Measurements from ENCODE around the gene MAMDC4. TPM values are rescaled to one million over a fixed set of nuclear protein-coding genes. Genes with fewer than 3 reads are reported as not detected.
"Not testable (repeated sequence)": the region's sequence is repeated elsewhere in the genome, so short reads cannot be mapped to it uniquely, and the experiment has no call there.

MAMDC4 gene
- total RNA-seq, 1 experiment from 2014 or later = 6.7 TPM

- H3K36me3 Mint-ChIP-seq = peaks cover 41% of the 10 kb centered on the region
- peak overlapping the region; percentile 71 for H3K4me3 Mint-ChIP-seq
- ChIA-PET CTCF (interaction anchor here (1.0 kb wide), 1 partner anchor 170 kb away, joined by 4 read pairs; no protein-coding TSS in a partner anchor), POLR2A (interaction anchor here (2.4 kb wide), 1 partner anchor 18 kb away, joined by 14 read pairs; no protein-coding TSS in a partner anchor)
- peaks cover 11% of the 10 kb centered on the region for H3K27me3 Mint-ChIP-seq (ENCODE audit: low read depth)
- H3K27ac Mint-ChIP-seq = no peak overlapping the region
- H3K9me3 Mint-ChIP-seq = peaks cover 21% of the 10 kb centered on the region
- H3K4me1 Mint-ChIP-seq = peaks cover 4% of the 10 kb centered on the region
- peak; percentile 30 for ATAC-seq
- DNase-seq (ENCODE audit: low spot score) = no peak
- TF ChIP-seq AFF4 (CRISPR knock-in tag; IDR thresholded peaks at IDR 0.05; ENCODE audit: borderline replicate concordance) (no peak), CBFB (CRISPR knock-in tag; IDR thresholded peaks at IDR 0.05; ENCODE audit: low read depth) (no peak), ESRRA (CRISPR knock-in tag; IDR thresholded peaks at IDR 0.05; ENCODE audit: borderline replicate concordance) (no peak), ZNF512 (CRISPR knock-in tag; IDR thresholded peaks at IDR 0.05; ENCODE audit: borderline replicate concordance) (no peak), IRF2 (CRISPR knock-in tag; IDR thresholded peaks at IDR 0.05; ENCODE audit: borderline replicate concordance, low read depth) (no peak), NR2C2 (CRISPR knock-in tag; IDR thresholded peaks at IDR 0.05) (no peak), NFATC4 (CRISPR knock-in tag; IDR thresholded peaks at IDR 0.05) (no peak), ZNF532 (CRISPR knock-in tag; IDR thresholded peaks at IDR 0.05; ENCODE audit: borderline replicate concordance) (no peak)
Observed at GRCh38 chr9:136865768-136866103, 13.6 kb downstream of the MAMDC4 start.

DNA sequence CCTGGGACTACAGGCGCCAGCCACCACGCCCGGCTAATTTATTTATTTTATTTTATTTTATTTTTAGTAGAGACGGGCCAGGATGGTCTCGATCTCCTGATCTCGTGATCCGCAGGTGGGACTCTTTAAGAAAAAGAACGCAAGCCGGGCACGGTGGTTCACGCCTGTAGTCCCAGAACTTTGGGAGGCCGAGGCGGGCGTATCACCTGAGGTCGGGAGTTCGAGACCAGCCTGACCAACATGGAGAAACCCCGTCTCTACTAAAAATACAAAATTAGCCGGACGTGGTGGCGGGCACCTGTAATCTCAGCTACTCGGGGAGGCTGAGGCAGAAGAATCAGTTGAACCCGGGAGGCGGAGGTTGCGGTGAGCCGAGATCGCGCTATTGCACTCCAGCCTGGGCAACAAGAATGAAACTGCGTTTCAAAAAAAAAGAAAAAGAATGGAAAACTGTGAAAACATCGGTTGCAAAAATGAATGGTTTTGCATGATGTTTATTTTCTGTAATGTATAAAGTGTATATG, 14.8 kb downstream of the MAMDC4 start:
- DNase-seq (ENCODE audit: low spot score); H3K27ac Mint-ChIP-seq; H3K4me1 Mint-ChIP-seq; CTCF ChIA-PET; ATAC-seq: not testable (repeated sequence)
- POLR2A ChIA-PET = interaction anchor here (2.4 kb wide), 1 partner anchor 19 kb away, joined by 14 read pairs; no protein-coding TSS in a partner anchor
- peaks cover 47% of the 10 kb centered on the region for H3K36me3 Mint-ChIP-seq
- peaks cover 17% of the 10 kb centered on the region for H3K27me3 Mint-ChIP-seq (ENCODE audit: low read depth)
- peaks cover 28% of the 10 kb centered on the region for H3K9me3 Mint-ChIP-seq
- H3K4me3 Mint-ChIP-seq = peak overlapping the region; percentile 58

DNA sequence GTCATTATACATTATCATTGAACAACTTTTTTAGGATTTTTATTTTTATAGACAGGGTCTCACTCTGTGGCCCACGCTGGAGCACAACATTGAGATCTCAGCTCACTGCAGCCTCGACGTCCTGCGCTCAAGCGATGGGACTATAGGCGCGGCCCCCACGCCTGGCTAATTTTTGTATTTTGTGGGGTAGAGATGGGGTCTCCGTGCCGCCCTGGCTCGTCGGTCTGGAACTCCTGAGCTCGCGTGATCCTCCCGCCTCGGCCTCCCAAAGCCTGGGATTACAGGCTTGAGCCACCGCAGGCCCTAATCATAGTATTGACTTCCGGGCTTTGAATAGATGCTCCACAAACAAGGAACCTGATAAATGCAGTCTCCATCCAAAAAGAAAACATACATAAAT, 15.3 kb downstream of the MAMDC4 start:
- no peak overlapping the region; the same call in 1 of the 2 replicates for H3K27ac Mint-ChIP-seq
- peaks cover 47% of the 10 kb centered on the region for H3K36me3 Mint-ChIP-seq
- peaks cover 22% of the 10 kb centered on the region for H3K27me3 Mint-ChIP-seq (ENCODE audit: low read depth)
- CTCF ChIA-PET = no interaction called here
- ATAC-seq (no peak), DNase-seq (ENCODE audit: low spot score) (no peak)
- peaks cover 4% of the 10 kb centered on the region for H3K4me1 Mint-ChIP-seq
- H3K4me3 Mint-ChIP-seq = peak overlapping the region; percentile 58
- POLR2A ChIA-PET = no interaction called here
- H3K9me3 Mint-ChIP-seq = peaks cover 31% of the 10 kb centered on the region
- no peak for TF ChIP-seq NFE2L1 (CRISPR knock-in tag; IDR thresholded peaks at IDR 0.05)
- TF ChIP-seq E2F1 (CRISPR knock-in tag; IDR thresholded peaks at IDR 0.05) = no peak
- TF ChIP-seq ZNF281 (CRISPR knock-in tag; IDR thresholded peaks at IDR 0.05) = no peak
- no peak for TF ChIP-seq JAZF1 (CRISPR knock-in tag; IDR thresholded peaks at IDR 0.05)
- TF ChIP-seq E2F4 (CRISPR knock-in tag; IDR thresholded peaks at IDR 0.05; ENCODE audit: borderline replicate concordance, low read depth) = no peak
- TF ChIP-seq GTF2I (CRISPR knock-in tag; conservative IDR thresholded peaks at IDR 0.05) = no peak
- TF ChIP-seq CREB1 (CRISPR knock-in tag; IDR thresholded peaks at IDR 0.05) = no peak
